GM18511 (cell line): ENCODE data around the gene CALHM1.
A peak's percentile ranks its signal among the peaks of the same experiment; 100 is the strongest.
"Not testable (repeated sequence)": the region's sequence is repeated elsewhere in the genome, so short reads cannot be mapped to it uniquely, and the experiment has no call there.

ENCODE experiments used
- ATAC-seq: cut with Tn5 transposase; IDR thresholded peaks from one replicate; pipeline ENCODE4 v1.9.1; 2021; ENCODE audit warnings: mild to moderate bottlenecking, moderate library complexity; ENCODE audit not compliant: unreplicated experiment

Gene CALHM1

GRCh38 chr10:103487410-103487708 lies 28.7 kb upstream of the CALHM1 start:
- no peak for ATAC-seq

GRCh38 chr10:103486635-103487409 lies 28.1 kb upstream of the CALHM1 start:
- ATAC-seq: not testable (repeated sequence)

- peak; percentile 67 for ATAC-seq
These were observed 23.4 kb upstream of the CALHM1 start for GRCh38 chr10:103481974-103482531.

- no peak for ATAC-seq
These were observed 21.8 kb upstream of the CALHM1 start for GRCh38 chr10:103480521-103480920.

- no peak for ATAC-seq
These were observed 20.4 kb upstream of the CALHM1 start, which contains the start of gene CALHM3 for GRCh38 chr10:103479135-103479534. CALHM3 (minus strand) TSS chr10:103479240; CDS start chr10:103479032, 208 bp downstream.

- no peak for ATAC-seq
These were observed 20.0 kb upstream of the CALHM1 start for GRCh38 chr10:103478671-103479070.

GRCh38 chr10:103476046-103476768 lies 17.5 kb upstream of the CALHM1 start:
- ATAC-seq: peak; percentile 45

- no peak for ATAC-seq
These were observed 16.7 kb upstream of the CALHM1 start for GRCh38 chr10:103475437-103475836.

GRCh38 chr10:103474077-103474476 lies 15.4 kb upstream of the CALHM1 start:
- ATAC-seq: no peak

GRCh38 chr10:103473261-103473671 lies 14.6 kb upstream of the CALHM1 start:
- no peak for ATAC-seq

GRCh38 chr10:103472005-103472404 lies 13.3 kb upstream of the CALHM1 start:
- peak; percentile 37 for ATAC-seq

GRCh38 chr10:103470761-103471653 lies 12.3 kb upstream of the CALHM1 start:
- peak; percentile 79 for ATAC-seq

GRCh38 chr10:103469201-103469600 lies 10.5 kb upstream of the CALHM1 start:
- ATAC-seq: no peak

GRCh38 chr10:103467406-103467805 lies 8.7 kb upstream of the CALHM1 start:
- no peak for ATAC-seq

GRCh38 chr10:103466734-103467133 lies 8.0 kb upstream of the CALHM1 start:
- no peak for ATAC-seq

- no peak for ATAC-seq
These were observed 6.9 kb upstream of the CALHM1 start for GRCh38 chr10:103465411-103466179.

- ATAC-seq: no peak
These were observed 4.8 kb upstream of the CALHM1 start for GRCh38 chr10:103463499-103463898.

GRCh38 chr10:103459615-103460014 lies 915 bp upstream of the CALHM1 start:
- no peak for ATAC-seq

- no peak for ATAC-seq
These were observed 660 bp downstream of the CALHM1 start for GRCh38 chr10:103457896-103458583.
